Neuronal stem cell (in vitro differentiated cells): Measurements from ENCODE around the gene MAN2A1.

Experiments
- DNase-seq: peaks from one replicate; pipeline ENCODE4 v3.0.0-alpha.2; 2013; ENCODE audit warnings: low spot score
- H2AFZ ChIP-seq: one replicate; pipeline ENCODE4 v1.6.1; 2013; ENCODE audit warnings: mild to moderate bottlenecking, low read length, inconsistent platforms
- H2AK5ac ChIP-seq: 2 replicates; pipeline ENCODE4 v1.6.1; 2013; ENCODE audit warnings: low read depth, mild to moderate bottlenecking, inconsistent platforms, low read length, moderate library complexity, mixed read lengths
- H2BK120ac ChIP-seq: 2 replicates; pipeline ENCODE4 v1.6.1; 2013; ENCODE audit warnings: low read depth, mild to moderate bottlenecking, inconsistent platforms, low read length, moderate library complexity, mixed read lengths
- H2BK12ac ChIP-seq: one replicate; pipeline ENCODE4 v1.6.1; 2013; ENCODE audit warnings: low read length, inconsistent platforms
- H2BK15ac ChIP-seq: 2 replicates; pipeline ENCODE4 v1.6.1; 2013; ENCODE audit warnings: mild to moderate bottlenecking, low read length, inconsistent platforms, mixed read lengths
- H2BK5ac ChIP-seq: one replicate; pipeline ENCODE4 v1.6.1; 2013; ENCODE audit warnings: inconsistent platforms, mild to moderate bottlenecking, low read length, moderate library complexity
- H3K14ac ChIP-seq: one replicate; pipeline ENCODE4 v1.6.1; 2013; ENCODE audit warnings: low read length, inconsistent platforms
- H3K18ac ChIP-seq: 2 replicates; pipeline ENCODE4 v1.6.1; 2013; ENCODE audit warnings: low read length, inconsistent platforms
- H3K23ac ChIP-seq: 2 replicates; pipeline ENCODE4 v1.6.1; 2013; ENCODE audit warnings: low read depth, mild to moderate bottlenecking, mixed read lengths, low read length, inconsistent platforms; ENCODE audit not compliant: poor library complexity
- H3K27ac ChIP-seq: replicated peaks from 3 replicates; pipeline ENCODE4 v1.5.1; 2013; ENCODE audit warnings: low read length, inconsistent platforms
- H3K27me3 ChIP-seq, 3 experiments: 2 replicates each; pipeline ENCODE4 v1.6.1; 2013; ENCODE audit warnings: low read length in 3 of 3, mild to moderate bottlenecking in 2 of 3, inconsistent platforms in 1 of 3, low read depth in 1 of 3, mixed read lengths in 1 of 3, moderate library complexity in 1 of 3; ENCODE audit not compliant: control insufficient read depth in 3 of 3, insufficient read depth in 3 of 3
- H3K36me3 ChIP-seq, 2 donors: replicated peaks in 1 of 2; 2 replicates each; pipeline ENCODE4 v1.6.1; 2013; ENCODE audit warnings: low read length in 2 of 2; ENCODE audit not compliant: control insufficient read depth in 2 of 2, insufficient read depth in 2 of 2
- H3K4ac ChIP-seq: 2 replicates; pipeline ENCODE4 v1.6.1; 2013; ENCODE audit warnings: inconsistent platforms, mild to moderate bottlenecking, low read length, moderate library complexity
- H3K4me1 ChIP-seq, 2 donors: 1 replicate in 1 of 2; 2 replicates in 1 of 2; pipeline ENCODE4 v1.6.1; 2013; ENCODE audit warnings: low read length in 2 of 2, low read depth in 1 of 2; ENCODE audit not compliant: control insufficient read depth in 2 of 2, insufficient read depth in 1 of 2
- H3K4me2 ChIP-seq: one replicate; pipeline ENCODE4 v1.6.1; 2013; ENCODE audit warnings: mild to moderate bottlenecking, low read length, inconsistent platforms; ENCODE audit not compliant: insufficient read depth, poor library complexity, severe bottlenecking
- H3K4me3 ChIP-seq, 2 donors: 2 replicates each; pipeline ENCODE4 v1.5.1; 2013; ENCODE audit warnings: low read length in 2 of 2, mild to moderate bottlenecking in 2 of 2, inconsistent platforms in 1 of 2, moderate library complexity in 1 of 2
- H3K79me1 ChIP-seq: one replicate; pipeline ENCODE4 v1.6.1; 2013; ENCODE audit warnings: low read depth, mild to moderate bottlenecking, inconsistent platforms, low read length, moderate library complexity
- H3K9ac ChIP-seq: one replicate; pipeline ENCODE4 v1.6.1; 2013; ENCODE audit warnings: mild to moderate bottlenecking, low read depth, low read length, inconsistent platforms; ENCODE audit not compliant: poor library complexity
- H3K9me3 ChIP-seq, 2 donors: replicated peaks in 1 of 2; 2 replicates each; pipeline versions ENCODE3 to v1.6.1; 2013; ENCODE audit warnings: low read length in 2 of 2, mild to moderate bottlenecking in 2 of 2, inconsistent platforms in 1 of 2, low read depth in 1 of 2, mixed read lengths in 1 of 2, moderate library complexity in 1 of 2; ENCODE audit not compliant: control insufficient read depth in 2 of 2, insufficient read depth in 1 of 2
- H4K8ac ChIP-seq: one replicate; pipeline ENCODE4 v1.6.1; 2013; ENCODE audit warnings: low read depth, mild to moderate bottlenecking, inconsistent platforms, low read length, moderate library complexity
- H4K91ac ChIP-seq: one replicate; pipeline ENCODE4 v1.6.1; 2013; ENCODE audit warnings: low read length, low read depth, mild to moderate bottlenecking, inconsistent platforms; ENCODE audit not compliant: poor library complexity
- WGBS, 2 donors: extraction: QIAGEN DNeasy Blood & Tissue Kit; methylation state at CpG; one replicate each; pipeline ENCODE4 v1.1.7; 2013; ENCODE audit warnings: missing lambda C conversion rate in 2 of 2, mixed read lengths in 1 of 2; ENCODE audit not compliant: insufficient read length in 2 of 2, insufficient replicate concordance in 1 of 2; ENCODE audit errors: extremely low coverage in 2 of 2; 5-methylcytosine and 5-hydroxymethylcytosine counted together

Gene MAN2A1

GRCh38 chr5:109694451-109694891 lies 4.7 kb downstream of the MAN2A1 start:
- Histone ChIP-seq H2AK5ac (no peak overlapping the region), H3K9me3 (peaks cover 0 to 20% of the 10 kb centered on the region in 2 donors), H3K27me3 (no peaks in the 10 kb centered on the region), H2BK120ac (no peak overlapping the region), H3K79me1 (peaks cover 5% of the 10 kb centered on the region), H4K91ac (no peak overlapping the region), H3K4me1 (peaks cover 5 to 13% of the 10 kb centered on the region in 2 donors), H3K18ac (no peak overlapping the region), H4K8ac (no peak overlapping the region), H2BK15ac (no peak overlapping the region), H2BK12ac (no peak overlapping the region), H3K36me3 (peaks cover 4 to 26% of the 10 kb centered on the region in 2 donors), H3K4me3 (no peak overlapping the region), H3K4me2 (no peak overlapping the region), H3K14ac (no peak overlapping the region), H2BK5ac (no peak overlapping the region), H3K27ac (no peak overlapping the region), H3K9ac (no peak overlapping the region), H2AFZ (no peak overlapping the region), H3K4ac (no peak overlapping the region), H3K23ac (no peak overlapping the region)
- no CpG with 5 or more reads among the region's 1 CpG for WGBS, 2 donors
- no peak for DNase-seq

- H3K4me2 ChIP-seq, result no peak overlapping the region
- WGBS, 2 donors, result no CpG with 5 or more reads among the region's 1 CpG
- H2BK5ac ChIP-seq, result no peak overlapping the region
- no peak overlapping the region for H2AFZ ChIP-seq
- no peak for DNase-seq
- no peak overlapping the region for H3K4ac ChIP-seq
- peaks cover under 1% of the 10 kb centered on the region for H3K79me1 ChIP-seq
- H4K8ac ChIP-seq, result no peak overlapping the region
- peaks cover 0 to 27% of the 10 kb centered on the region in 2 donors for H3K9me3 ChIP-seq
- H3K36me3 ChIP-seq, result peaks cover 4 to 34% of the 10 kb centered on the region in 2 donors
- H3K4me3 ChIP-seq, result no peak overlapping the region
- no peak overlapping the region for H2BK120ac ChIP-seq
- no peak overlapping the region for H2BK12ac ChIP-seq
- H4K91ac ChIP-seq, result no peak overlapping the region
- H3K4me1 ChIP-seq, result peaks cover 5 to 13% of the 10 kb centered on the region in 2 donors
- H3K27ac ChIP-seq, result no peak overlapping the region
- H3K27me3 ChIP-seq, result no peaks in the 10 kb centered on the region
- no peak overlapping the region for H2AK5ac ChIP-seq
- H3K18ac ChIP-seq, result no peak overlapping the region
- H3K9ac ChIP-seq, result no peak overlapping the region
- no peak overlapping the region for H2BK15ac ChIP-seq
- H3K23ac ChIP-seq, result no peak overlapping the region
- no peak overlapping the region for H3K14ac ChIP-seq
These were observed 5.5 kb downstream of the MAN2A1 start for GRCh38 chr5:109695005-109695926.

- Histone ChIP-seq H3K4ac (no peak overlapping the region), H2BK120ac (no peak overlapping the region), H2AK5ac (no peak overlapping the region), H3K23ac (no peak overlapping the region), H3K27ac (no peak overlapping the region), H3K4me3 (no peak overlapping the region), H2BK12ac (no peak overlapping the region), H3K9ac (no peak overlapping the region), H4K91ac (no peak overlapping the region), H3K27me3 (no peaks in the 10 kb centered on the region), H3K4me2 (no peak overlapping the region), H2AFZ (no peak overlapping the region), H3K4me1 (peaks cover 2 to 10% of the 10 kb centered on the region in 2 donors), H3K9me3 (peaks cover 0 to 29% of the 10 kb centered on the region in 2 donors), H2BK5ac (no peak overlapping the region), H4K8ac (no peak overlapping the region), H3K14ac (no peak overlapping the region), H3K36me3 (peaks cover 3 to 40% of the 10 kb centered on the region in 2 donors), H3K18ac (no peak overlapping the region), H3K79me1 (no peaks in the 10 kb centered on the region), H2BK15ac (no peak overlapping the region)
- WGBS, 2 donors, result no CpG with 5 or more reads among the region's 1 CpG
- no peak for DNase-seq
These were observed 7.6 kb downstream of the MAN2A1 start for GRCh38 chr5:109697339-109697738.

GRCh38 chr5:109700516-109701153 lies 10.9 kb downstream of the MAN2A1 start:
- Histone ChIP-seq H2BK120ac (no peak overlapping the region), H3K4me2 (no peak overlapping the region), H3K4me3 (no peak overlapping the region), H3K36me3 (peaks cover 2 to 36% of the 10 kb centered on the region in 2 donors), H2AFZ (no peak overlapping the region), H3K14ac (no peak overlapping the region), H3K9ac (no peak overlapping the region), H3K9me3 (peaks cover 0 to 25% of the 10 kb centered on the region in 2 donors), H3K4me1 (peaks cover 0 to 11% of the 10 kb centered on the region in 2 donors), H3K27me3 (no peaks in the 10 kb centered on the region), H2BK5ac (no peak overlapping the region), H2AK5ac (no peak overlapping the region), H3K79me1 (no peaks in the 10 kb centered on the region), H4K91ac (no peak overlapping the region), H4K8ac (no peak overlapping the region), H2BK15ac (no peak overlapping the region), H3K27ac (no peak overlapping the region), H3K4ac (no peak overlapping the region), H3K23ac (no peak overlapping the region), H3K18ac (no peak overlapping the region), H2BK12ac (no peak overlapping the region)
- no peak for DNase-seq
- WGBS, 2 donors, result no CpG with 5 or more reads among the region's 3 CpGs
